Measurements from ENCODE around the gene IQGAP3.

DNA sequence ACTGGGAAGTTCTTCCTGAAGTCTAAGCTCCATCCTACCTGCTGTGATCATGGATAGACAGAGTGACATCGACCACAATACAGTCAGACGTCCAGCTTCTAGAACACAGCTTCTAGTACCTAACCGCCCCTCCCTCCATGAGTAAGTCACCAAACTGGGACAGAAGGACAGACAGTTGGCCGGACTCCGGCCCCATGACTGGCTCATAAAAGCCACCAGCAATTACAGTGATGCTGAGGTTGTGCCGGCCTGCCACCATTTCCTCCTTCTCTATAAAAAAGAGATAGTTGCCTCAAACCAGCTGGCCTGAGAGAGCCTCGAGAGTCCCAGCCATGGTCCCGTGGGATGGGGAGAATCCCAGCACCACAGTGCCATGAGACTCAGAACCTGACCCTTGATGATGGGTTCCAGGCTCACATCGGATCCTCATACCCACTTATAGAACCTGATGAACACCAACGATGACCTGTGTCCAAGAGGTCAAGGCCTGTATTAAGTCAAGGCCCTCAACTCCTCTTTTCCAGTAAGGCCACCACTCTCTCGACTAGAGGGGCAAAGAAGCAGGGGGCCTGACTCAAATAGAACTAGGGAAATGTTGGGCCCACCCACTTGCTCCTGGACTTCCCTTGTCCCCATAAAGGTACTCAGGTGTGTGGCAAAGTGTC lies 75.2 kb downstream of the IQGAP3 start:
- TF ChIP-seq CTCF (conservative IDR thresholded peaks at IDR 0.05 in 1 of 2, IDR thresholded peaks at IDR 0.05 in 1 of 2; ENCODE audit: low read depth in 1 of 2, low read length in 2 of 2) = no peak
- no peak for TF ChIP-seq EZH2 (IDR thresholded peaks at IDR 0.05; ENCODE audit: low read length, missing control alignments)
